ENCODE measurements around the gene ZNF69. TPM values are rescaled to one million over a fixed set of nuclear protein-coding genes. Genes with fewer than 3 reads are reported as not detected.
"Not testable (repeated sequence)": the region's sequence is repeated elsewhere in the genome, so short reads cannot be mapped to it uniquely, and the experiment has no call there.

The ZNF69 gene
- total RNA-seq (2014; rRNA removed; shearing (Covaris generic)): 5.2 and 7.0 TPM in 2 replicates

DNA sequence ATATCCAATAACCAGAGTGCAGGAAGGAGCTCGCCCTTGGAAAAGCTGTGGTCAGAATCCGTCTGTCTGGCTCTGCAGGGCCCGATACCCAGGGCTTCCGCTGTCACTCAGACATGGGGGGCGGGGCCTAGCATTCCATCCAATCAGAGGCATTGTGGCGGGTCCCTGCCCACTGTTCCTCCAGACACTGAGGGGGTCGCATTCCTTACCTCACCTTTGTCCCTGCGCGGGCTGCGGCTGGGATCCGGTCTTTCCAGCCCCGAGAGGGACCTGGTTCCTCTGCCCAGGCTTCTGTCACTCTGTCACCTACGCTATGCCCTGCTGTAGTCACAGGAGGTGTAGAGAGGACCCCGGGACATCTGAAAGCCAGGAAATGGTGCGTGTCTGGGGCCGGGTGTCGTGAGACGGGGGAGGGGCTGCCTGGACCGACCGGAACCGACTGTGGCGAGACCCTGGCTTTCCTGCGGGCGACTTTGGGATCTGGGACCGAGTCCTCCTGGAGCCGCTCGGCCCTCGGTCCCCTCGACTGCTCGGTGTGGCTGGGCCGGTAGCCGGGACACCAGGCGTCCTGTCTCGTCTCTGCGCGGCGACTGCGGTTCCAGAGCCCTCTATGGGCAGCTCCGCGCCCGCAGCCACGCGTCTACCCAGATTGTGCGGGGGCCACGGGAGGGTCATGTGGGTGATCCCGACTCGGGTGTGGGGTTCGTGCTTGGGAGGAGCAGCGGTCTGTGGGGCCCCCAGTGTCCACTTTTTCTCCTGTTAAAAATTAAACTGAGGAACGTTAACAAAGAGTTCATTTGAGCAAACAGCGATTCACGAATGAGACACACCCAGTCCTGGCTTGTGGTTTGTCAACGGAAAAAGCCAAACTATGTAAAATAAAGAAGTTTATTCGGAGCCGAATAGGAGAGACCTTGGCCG is at the start of gene ZNF69:
TSS of gene ZNF69 (plus strand) at position 172 of the 921 bp plus-strand sequence. CDS start at position 314, 142 bp downstream.
- DNase-seq (ENCODE audit: low read depth): peak; percentile 90

DNA sequence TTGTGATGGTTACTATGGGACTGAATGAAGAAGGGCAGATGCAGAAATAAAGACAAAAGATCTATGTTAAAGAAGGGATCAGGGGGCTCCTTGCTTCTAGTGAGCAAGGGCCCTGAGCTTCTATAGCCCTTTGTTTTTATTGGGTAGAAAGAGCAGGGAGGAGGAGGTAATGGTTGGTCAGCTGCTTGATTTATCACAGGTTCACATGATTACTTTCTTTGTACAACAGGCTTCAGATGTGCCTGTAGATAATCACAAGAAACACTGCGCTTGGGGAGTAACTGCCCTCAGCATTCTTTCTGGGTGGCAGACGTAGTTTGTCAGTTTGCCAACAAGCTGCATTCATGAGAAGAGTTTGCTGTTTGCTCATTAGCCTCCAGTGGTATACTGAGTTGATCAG is 43.9 kb upstream of the ZNF69 start:
- DNase-seq (ENCODE audit: low read depth): no peak

DNA sequence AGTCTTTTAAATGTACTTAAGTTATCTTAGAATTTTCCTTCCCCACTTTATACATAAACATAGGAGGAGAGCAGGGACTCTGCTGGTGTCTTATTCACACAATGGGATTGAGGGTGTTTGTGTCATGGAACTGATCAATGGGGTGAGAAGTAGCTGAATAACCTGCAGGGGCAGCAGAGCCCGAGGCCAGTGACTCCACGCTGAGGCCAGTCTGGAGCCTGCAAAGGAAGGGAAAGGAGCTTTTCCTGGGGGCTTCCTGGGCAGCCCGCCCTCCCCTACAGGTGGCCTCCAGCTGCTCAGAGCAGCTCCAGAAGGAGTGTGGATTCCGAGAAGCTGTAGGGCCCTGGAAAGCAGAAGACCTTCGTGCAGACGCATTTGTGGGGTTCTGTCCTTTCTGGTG is 40.0 kb upstream of the ZNF69 start:
- DNase-seq (ENCODE audit: low read depth): not testable (repeated sequence)

- DNase-seq (ENCODE audit: low read depth): no peak
These were observed 39.4 kb upstream of the ZNF69 start for GRCh38 chr19:11848200-11848593.

DNA sequence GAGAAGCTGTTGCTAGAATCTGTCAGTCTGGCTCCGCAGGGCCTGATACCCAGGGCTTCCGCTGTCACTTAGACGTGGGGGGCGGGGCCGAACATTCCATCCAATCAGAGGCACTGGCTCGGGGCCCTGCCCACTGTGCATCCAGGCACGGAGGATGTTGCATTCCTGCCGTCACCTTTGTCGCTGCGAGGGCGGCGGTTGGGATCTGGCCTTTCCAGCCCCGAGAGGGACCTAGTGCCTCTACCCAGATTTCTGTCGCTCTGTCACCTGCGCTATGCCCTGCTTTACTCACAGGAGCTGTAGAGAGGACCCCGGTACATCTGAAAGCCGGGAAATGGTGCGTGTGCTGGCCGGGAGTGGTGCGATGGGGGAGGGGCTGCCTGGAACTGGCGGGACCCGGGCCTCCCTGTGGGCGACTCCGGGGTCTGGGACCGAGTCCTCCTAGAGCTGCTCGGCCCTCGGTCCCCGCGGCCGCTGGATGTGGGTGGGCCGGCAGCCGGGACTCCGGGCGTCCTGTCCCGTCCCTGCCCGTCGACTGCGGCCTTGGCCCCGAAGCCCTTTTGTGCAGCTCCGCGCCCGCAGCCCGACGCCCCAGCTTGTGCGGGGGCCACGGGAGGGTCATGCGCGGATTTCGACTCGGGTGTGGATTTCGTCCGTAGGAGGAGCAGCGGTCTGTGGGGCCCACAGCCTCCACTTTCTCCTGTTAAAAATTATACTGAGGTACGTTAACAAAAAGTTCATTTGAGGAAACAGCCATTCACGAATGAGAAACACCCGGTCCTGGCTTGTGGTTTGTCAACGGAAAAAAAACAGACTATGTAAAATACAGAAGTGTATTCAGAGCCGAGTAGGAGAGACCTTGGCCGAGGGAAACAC is 38.8 kb upstream of the ZNF69 start, which contains the start of gene ZNF439:
TSS of gene ZNF439 (plus strand) at position 133 of the 876 bp plus-strand sequence. CDS start at position 275, 142 bp downstream.
- peak; percentile 92 for DNase-seq (ENCODE audit: low read depth)

DNA sequence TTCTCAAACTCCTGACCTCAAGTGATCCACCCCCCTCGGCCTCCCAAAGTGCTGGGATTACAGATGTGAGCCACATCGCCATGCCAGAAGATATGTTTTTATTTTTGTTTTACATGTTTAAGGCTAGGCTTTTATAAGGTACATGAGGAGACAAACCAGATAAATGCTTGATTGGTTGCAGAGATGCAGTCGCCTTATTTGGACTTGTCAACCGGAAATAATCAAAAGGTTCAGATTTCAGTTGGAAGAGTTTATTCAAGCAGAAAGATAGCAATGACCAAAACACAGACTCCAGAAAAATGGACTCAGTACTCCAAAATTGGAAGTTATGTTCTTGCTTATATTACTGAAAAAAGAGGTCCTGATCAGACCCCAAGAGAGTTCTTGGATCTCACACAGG is 37.3 kb upstream of the ZNF69 start:
- DNase-seq (ENCODE audit: low read depth): not testable (repeated sequence)

- no peak for DNase-seq (ENCODE audit: low read depth)
These were observed 34.2 kb upstream of the ZNF69 start for GRCh38 chr19:11853358-11853757.

- DNase-seq (ENCODE audit: low read depth): no peak
These were observed 30.9 kb upstream of the ZNF69 start for GRCh38 chr19:11856596-11857250.

- DNase-seq (ENCODE audit: low read depth): no peak
These were observed 26.9 kb upstream of the ZNF69 start for GRCh38 chr19:11860721-11861120.

DNA sequence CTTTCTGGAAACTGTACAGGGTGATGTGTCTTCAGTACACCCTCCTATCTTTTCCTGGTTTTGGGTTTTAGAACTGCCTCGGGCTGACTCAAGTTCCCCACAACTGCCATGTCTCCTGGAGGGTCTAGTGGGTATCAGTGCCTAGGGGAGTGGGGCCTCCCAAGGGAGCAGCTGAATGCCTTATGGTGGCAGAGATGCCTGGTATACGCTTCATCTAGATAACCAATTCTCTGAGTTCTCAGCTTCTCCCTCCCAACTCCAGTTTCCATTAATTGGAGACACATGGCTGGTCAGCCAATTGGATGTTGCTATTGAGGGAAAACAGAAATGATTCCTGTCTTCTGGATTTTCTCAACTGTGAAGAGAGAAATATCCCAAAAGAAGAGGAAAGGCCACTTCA is 26.3 kb upstream of the ZNF69 start:
- no peak for DNase-seq (ENCODE audit: low read depth)

DNA sequence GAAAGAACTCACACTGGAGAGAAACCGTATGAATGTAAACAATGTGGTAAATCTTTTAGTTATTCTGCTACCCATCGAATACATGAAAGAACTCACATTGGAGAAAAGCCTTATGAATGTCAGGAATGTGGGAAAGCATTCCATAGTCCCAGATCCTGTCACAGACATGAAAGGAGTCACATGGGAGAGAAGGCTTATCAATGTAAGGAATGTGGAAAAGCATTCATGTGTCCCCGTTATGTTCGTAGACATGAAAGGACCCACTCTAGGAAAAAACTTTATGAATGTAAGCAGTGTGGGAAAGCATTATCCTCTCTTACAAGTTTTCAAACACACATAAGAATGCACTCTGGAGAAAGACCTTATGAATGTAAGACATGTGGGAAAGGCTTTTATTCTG is 19.8 kb upstream of the ZNF69 start:
- DNase-seq (ENCODE audit: low read depth): not testable (repeated sequence)

DNA sequence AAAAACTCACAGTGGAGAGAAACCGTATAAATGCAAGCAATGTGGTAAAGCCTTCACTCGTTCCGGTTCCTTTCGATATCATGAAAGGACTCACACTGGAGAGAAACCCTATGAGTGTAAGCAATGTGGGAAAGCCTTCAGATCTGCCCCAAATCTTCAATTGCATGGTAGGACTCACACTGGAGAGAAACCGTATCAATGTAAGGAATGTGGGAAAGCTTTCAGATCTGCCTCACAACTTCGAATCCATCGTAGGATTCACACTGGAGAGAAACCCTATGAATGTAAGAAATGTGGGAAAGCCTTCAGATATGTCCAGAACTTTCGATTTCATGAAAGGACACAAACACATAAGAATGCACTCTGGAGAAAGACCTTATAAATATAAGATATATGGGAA is 19.4 kb upstream of the ZNF69 start:
- DNase-seq (ENCODE audit: low read depth): no peak

DNA sequence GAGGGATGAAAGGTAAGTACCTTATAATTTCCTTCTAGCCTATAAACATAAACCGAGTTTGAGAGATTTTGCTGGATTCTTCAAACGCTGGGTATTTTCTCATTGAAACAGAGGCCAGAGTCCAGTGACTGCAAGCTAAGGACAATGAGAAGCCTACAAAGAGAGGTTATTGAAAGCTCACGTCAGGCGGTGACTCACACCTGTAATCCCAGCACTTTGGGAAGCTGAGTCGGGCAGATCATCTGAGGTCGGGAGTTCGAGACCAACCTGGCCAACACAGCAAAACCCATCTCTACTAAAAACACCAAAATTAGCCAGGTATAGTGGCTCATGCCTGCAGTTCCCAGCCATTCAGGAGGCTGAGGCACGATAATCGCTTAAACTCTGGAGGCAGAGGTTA is 15.0 kb upstream of the ZNF69 start:
- no peak for DNase-seq (ENCODE audit: low read depth)

- no peak for DNase-seq (ENCODE audit: low read depth)
These were observed 13.8 kb upstream of the ZNF69 start for GRCh38 chr19:11873762-11874161.

DNA sequence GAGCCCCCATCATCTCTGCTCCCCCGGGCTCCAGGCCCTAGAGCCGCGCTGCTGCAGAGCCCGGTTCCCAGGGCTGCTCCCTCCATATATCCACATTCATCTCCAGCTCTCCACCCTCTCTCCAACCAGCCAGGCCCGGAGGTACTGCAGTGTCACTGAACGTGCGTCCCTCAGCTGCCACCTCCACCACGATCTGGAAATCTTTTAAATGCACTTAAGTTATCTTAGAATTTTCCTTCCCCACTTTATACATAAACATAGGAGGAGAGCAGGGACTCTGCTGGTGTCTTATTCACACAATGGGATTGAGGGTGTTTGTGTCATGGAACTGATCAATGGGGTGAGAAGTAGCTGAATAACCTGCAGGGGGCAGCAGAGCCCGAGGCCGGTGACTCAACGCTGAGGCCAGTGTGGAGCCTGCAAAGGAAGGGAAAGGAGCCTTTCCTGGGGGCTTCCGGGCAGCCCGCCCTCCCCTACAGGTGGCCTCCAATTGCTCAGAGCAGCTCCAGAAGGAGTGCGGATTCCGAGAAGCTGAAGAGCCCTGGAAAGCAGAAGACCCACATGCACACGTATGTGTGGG is 7.8 kb upstream of the ZNF69 start:
- DNase-seq (ENCODE audit: low read depth): peak; percentile 47

DNA sequence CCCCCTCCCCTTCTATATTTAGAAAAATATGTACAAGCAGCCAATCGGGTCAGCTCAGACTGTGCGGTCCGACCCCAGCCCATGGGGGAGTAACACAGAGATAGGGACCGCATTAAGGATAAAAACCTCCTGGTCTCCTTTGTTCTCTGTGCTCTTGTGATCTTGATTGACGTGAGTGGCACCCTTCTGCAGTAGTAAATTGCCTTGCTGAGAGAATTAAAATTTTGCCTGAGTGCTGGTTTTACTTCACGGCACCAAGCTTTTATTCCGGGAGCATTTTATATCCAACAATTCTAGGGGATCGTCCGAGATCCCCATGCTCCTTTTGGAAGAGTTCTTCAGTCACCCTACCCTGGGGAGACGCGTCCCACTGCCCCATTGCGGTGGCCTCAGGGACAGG is 7.0 kb upstream of the ZNF69 start:
- no peak for DNase-seq (ENCODE audit: low read depth)

GRCh38 chr19:11881151-11881800 is 6.3 kb upstream of the ZNF69 start:
- peak; percentile 68 for DNase-seq (ENCODE audit: low read depth)

- DNase-seq (ENCODE audit: low read depth): no peak
These were observed 5.0 kb upstream of the ZNF69 start for GRCh38 chr19:11882606-11883005.

DNA sequence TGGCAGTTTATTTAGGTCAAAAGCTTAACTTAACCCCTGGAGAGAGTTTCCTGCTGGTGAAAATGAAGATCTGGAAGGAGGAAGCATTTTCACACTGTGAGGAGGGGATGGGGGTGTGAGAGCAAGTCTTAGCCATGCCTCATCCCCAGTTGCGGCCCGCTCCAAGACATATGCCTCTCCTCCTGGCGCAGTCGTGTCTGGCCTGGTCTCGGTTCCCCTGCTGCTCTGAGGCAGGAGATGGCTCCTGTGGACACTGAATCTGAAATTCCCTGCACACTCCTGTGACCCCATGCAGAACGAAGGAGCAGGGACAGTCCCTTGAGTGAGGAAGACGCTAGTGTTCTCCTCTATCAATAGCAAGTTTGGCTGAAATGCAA is 360 bp upstream of the ZNF69 start:
- DNase-seq (ENCODE audit: low read depth): no peak

DNA sequence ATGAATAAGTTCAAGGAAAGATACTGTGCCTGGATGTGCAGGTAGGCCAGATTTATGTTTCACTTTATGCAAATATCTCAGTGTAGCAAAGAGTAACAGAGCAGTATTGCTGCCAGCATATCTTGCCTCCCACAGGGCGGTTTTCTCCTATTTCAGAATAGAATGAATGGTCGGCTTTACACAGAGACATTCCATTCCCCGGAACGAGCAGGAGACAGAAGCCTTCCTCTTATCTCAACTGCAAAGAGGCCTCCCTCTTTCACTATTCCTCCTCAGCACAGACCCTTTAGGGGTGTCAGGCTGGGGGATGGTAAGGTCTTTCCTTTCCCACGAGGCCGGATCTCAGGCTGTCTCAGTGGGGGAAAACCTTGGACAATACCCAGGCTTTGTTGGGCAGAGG is 2.3 kb downstream of the ZNF69 start:
- DNase-seq (ENCODE audit: low read depth): not testable (repeated sequence)

DNA sequence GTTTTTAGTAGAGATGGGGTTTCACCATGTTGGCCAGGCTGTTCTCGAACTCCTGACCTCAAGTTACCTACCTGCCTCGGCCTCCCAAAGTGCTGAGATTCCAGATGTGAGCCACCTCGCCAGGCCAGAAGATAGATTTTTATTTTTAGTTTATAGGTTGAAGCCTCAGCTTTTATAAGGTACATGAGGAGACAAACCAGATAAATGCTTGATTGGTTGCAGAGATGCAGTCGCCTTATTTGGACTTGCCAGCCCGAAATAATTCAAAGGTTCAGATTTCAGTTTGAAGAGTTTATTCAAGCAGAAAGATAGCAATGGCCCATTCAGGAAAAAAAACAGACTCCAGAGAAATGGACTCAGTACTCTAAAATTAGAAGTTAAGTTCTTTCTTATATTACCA is 3.1 kb downstream of the ZNF69 start:
- DNase-seq (ENCODE audit: low read depth): no peak
